DLD1 (cell line): ENCODE measurements around the gene AFF2.
"Not testable (repeated sequence)": the region's sequence is repeated elsewhere in the genome, so short reads cannot be mapped to it uniquely, and the experiment has no call there.

Experiments used
- in situ Hi-C: cut with HindIII; loops from 2 replicates; pipeline ENCODE4 v1.10.0; 2017; ENCODE audit warnings: low sequenced_read_pairs

The AFF2 gene

DNA sequence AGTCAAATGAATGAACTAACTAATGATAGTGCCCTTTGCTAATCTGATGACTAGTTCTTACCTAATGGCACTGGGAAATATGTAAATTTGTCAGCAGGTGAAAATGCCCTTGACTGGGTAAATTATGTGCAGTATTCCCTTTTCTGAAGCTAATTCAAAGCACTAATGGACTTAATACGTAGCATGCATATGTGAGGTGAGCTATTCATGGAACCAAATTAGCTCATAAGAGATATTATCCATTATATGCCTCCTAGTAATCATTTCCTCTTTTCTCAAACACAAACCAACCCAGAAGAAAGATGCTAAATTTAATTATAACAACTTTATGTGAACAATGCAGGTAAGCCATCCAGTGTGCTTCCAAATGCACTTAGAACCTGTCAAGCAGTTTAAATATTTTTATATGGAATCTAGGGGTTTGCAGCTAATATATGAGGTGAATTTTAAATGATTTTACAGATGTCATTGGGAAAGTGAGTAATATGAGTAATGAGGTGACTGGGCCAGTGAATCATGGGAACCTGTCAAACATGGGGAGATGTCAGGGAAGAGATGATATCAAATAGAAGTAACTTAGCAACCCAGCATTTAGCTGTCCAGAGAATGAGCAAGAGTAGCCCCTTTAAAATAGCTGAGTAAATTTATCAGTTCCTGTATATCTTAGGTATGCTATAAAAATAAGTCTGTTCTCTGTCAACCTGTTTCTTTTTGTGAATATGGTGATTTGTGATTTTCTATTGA lies 315.0 kb downstream of the AFF2 start:
- in situ Hi-C loops: no loop called here

DNA sequence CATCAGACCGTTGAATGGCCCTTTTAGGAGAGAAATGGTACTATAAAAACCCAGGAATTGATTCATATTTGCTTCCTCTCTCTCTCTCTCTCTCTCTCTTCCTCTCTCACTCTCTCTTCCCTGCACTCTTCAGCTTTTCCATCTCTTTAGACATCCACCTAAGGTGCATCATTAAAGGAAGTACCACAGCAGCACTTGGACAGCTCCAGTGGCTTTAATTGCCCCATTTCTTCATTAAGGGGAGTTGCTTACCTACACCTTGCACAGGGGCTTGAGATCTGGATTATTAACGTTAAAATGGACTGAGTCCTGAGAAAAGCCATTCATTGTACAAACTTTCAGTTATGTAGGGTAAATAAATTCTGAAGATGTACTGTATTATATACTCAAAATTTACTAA lies 323.6 kb downstream of the AFF2 start:
- in situ Hi-C loops: no loop called here

DNA sequence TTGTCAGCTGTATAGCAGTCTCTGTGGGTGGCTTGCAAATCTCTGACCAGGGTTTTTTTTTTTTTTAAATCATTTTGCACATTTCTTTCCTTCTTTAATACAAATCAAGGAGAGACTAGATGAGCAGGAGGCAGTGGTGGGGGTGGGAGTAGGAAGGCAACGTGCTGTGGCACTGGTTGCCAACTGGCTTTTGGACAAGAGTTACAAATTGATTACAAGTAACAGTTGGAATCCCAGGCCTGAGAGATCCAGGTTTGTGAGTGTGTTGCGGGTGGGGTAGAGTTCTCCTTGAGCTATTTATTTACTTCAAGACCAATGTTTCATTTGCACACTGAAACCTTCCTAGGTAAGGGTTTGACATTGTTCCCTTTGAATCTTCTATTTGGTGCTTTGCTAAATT lies 325.3 kb downstream of the AFF2 start:
- in situ Hi-C loops: no loop called here

DNA sequence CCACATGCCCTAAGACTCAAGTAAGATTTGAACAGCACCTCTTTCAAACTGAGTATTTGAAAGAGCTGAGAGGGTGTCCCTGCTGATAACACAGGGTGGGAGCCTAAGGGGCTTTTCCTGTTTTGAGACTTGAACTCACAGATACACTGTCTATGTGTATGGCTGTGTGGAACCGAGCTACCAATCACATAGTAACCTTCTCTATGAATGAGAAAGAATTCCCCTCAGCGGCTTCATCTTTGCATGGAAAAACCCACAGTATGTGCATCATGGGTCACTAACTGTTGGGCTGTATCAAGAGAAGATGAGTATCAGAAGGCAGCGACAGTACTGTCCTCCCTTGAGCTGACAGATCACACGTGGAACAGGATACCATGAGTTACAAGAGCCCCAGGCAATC lies 336.3 kb downstream of the AFF2 start:
- in situ Hi-C loops: no loop called here

DNA sequence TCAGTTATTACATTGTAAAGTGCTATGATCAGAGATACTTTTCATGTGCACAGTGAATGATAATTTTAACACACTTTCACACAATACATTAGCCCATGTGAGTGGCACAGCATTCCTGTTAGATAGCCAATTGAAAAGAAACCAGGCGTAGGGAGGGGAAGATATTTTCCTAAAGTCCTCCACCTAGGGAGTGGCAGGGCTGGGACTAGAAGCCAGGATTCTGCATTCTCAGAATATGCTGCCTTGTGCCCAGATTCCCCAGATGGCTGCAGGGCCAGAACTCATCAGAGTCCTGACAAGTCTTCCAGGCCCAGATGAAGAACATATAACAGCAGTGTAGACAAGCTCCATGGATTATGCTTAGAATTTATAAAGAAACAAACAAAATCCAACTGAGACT lies 350.2 kb downstream of the AFF2 start:
- in situ Hi-C loops: no loop called here

DNA sequence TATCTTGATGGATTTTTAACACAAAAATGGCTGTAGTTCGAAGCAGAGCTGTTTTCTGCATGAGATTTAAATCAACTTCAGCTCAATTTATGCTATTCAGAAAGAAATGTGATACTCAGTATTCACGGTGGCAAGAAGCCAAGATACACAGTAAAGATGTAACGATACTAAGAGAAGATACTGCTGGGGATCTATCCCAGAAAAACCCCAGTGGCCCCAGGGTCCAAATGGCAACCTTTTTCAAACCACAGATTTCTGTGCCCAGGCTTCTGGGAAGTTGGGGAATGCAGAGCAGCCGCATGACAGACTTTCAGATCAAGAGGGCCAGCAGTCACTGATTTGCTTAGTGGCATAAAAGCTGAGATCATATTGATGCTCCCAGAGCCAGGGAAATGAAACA lies 353.9 kb downstream of the AFF2 start:
- in situ Hi-C loops: no loop called here

DNA sequence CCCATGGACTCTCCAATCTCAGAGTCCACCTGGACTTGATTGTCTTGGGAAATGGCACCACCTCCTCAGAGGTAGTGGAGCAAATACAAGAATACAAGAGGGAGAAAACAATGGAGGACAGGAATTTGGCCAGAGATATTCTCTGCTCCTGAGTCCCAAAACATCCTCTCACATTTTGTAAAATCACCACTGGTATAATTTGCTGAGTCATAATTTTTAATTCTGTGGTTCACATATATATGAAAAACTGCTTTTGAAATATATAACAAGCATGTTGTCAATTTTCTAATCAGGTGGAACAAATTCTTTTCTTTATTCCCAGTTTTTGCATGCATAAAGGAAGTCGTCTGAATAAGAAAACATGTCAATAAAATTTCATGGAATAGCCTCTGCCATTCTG lies 356.1 kb downstream of the AFF2 start:
- in situ Hi-C loops: no loop called here

DNA sequence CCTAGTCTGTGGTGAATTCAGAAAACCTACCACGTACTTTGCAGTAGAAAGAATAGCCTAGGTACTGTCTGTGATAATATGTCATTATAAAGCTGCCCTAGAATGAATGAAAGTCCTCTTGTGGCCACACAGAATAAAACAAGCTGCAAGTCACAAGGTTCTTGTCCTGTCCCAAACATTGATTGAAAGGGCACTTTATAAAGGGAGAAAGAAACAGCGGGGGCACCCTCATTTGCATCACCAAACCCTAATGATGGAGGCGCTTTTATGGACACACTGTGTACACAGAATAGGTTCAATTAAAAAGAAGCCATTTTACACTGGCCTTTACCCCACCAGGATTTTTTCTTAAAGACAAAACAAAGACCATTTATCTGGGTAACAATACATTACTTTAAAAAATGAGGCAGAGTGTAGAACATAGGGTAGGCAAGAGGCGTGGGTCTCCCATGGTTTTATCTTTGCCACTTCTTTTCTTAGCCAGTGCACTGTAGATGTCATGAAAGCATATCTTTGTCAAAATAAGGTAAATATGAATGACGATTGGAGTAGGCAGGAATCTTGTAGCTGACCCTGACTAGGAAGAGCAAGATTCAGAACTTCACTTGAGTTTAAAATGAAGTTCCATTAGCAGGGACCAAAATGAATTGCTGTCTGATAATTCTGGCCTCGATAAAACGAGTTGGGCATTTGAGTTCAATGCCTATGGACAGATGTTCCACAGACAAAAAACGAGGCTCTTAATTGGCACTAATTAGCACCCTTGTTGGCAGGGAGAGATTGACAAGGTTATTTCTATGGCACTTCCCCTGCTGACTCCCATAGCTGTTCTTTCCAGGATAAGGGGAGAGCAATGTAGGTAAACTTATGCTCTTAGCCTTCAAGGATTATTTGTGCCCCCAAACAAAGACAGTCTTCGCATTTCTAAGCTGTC lies 365.1 kb downstream of the AFF2 start:
- in situ Hi-C loops: no loop called here

DNA sequence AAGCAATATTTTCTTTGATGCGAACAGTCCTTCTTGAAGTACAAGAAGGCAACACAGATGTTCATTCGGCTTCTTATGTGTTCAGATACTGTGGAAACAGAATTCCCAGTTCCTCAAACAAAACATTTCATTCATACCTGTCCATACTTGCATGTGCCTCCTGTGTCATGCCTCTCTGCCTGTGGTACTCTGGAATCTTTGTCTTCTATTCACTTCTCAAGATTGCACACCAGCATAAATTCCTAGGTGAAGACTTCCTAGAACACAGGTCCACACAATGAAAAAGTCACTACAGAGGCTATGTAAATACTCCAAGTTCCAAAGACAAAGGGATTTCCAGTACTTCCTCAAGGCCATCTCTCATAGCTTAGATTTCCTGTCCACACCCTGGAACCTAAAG lies 367.2 kb downstream of the AFF2 start:
- in situ Hi-C loops: no loop called here

DNA sequence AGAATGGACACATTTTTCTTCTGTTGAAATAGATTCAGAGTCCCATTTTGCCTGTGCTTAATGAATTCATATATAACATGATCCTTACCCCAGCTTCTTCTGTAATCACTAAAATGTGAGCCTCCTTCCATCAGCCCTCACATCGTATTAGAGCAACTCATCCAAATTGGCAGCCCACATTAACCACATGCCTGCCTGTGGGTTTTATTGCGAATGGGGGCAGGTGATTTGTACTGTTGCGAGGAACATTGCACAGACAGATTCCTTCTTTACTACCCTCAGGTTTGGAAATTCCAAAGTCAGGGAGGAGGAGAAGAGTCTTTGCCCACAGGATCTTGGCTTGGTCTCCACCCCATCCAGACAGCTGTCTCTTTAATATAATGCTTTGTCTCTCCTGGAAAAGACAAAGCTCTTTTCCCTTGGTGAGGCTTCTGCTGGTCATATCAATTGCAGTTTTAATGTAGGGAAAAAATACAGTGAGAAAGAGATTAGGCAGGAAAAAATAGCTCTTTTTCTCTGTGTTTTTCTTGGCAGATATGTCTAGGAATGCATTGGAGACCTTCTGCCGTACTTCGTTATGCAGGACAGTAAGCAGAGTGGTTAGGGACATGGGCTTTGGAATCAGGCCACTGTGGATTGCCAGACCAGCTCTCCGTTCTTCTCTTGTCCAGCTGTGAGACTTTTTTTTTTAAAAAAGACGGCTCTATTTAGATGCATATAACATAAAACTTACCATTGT lies 371.2 kb downstream of the AFF2 start:
- in situ Hi-C loops: no loop called here

DNA sequence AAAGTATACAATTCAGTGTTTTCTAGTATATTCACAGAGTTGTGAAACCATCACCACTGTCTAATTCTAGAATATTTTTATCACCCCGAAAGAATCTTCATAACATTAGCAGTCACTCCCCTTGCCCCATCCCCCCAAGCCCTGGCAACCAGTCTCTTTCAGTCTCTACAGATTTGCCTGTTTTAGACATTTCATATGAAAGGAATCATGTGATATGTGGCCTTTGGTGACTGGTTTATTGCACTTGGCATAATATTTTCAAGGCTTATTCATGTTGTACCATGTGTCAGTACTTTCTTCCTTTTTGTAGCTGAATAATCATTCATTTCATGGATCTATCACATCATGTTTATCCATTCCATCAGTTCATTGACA lies 371.7 kb downstream of the AFF2 start:
- in situ Hi-C loops: no loop called here

DNA sequence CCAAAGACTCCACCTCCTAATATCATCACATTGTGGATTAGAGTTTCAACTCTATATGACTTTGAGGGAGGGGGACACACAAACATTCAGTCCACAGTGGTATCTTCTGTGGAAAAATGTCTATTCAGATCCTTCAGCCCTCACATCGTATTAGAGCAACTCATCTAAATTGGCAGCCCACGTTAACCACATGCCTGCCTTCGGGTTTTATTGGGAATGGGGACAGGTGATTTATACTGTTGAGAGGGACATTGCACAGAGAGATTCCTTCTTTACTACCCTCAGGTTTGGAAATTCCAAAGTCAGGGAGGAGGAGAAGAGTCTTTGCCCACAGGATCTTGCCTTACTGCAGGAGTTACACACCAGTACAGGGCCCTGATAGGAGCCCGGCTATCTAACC lies 372.5 kb downstream of the AFF2 start:
- in situ Hi-C loops: no loop called here

DNA sequence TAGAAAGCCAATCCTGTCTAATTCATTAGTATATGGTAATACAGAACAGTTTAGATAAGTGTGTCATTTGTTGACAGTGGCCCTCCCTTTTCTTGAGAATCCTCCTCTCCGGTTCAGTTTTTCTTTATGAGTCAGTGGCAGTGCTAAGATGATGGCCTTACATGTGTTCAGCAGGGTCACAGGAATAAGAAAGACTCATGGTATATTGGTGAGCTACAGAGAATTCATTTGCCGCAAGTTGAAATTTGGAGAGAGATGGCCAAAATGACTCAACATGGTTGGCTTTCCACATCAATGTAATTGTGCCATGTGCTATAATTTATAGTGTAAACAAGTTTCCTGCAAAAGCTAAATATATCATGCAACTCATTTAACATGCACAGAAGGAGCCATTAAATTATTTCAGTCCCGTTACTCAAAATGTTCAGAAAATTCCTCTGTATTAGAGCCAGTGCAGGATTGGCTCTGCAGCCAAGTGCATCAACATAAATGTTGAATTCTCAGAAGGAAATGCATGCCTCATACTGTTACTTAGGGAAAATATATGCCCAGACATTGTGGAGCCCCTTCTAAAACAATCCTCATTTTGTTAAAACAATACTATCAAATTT lies 374.3 kb downstream of the AFF2 start:
- in situ Hi-C loops: no loop called here

DNA sequence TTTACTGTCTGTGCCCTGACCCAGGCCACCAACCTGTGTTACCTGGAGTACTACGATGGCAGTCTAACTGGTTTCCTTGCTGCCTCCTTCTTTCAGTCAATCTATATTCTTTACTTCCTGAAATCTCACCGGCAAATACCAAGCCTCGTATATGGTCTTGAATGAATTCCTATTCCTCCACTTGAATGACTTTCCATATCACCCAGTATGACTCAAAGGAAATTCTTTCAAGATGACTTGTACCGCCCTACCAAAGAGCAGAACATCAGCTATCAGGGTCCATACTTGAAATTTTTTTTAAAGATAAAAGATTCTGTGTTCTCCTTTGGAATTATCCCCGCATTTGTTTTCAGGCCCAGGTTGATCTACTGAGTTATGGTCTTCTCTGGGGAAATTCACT lies 378.0 kb downstream of the AFF2 start:
- in situ Hi-C loops: no loop called here

DNA sequence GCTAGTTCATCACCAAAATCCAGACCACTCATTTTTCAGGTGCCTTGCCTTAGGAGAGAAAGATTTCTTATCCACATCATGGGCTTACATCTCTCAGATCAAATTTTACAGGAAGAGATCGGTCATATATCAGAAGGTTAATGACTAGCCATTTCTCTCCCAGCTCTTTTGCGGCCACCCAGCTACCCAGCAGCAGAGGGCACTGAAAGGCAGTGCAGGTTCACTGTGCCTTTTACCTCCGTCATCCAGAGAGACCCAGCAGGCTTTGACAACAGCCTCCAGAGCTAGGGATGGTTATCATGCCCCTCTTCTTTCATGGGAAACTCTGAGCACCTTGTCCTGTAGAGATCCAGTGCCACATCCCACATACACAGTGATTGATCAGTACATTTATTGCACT lies 384.8 kb downstream of the AFF2 start:
- in situ Hi-C loops: no loop called here

DNA sequence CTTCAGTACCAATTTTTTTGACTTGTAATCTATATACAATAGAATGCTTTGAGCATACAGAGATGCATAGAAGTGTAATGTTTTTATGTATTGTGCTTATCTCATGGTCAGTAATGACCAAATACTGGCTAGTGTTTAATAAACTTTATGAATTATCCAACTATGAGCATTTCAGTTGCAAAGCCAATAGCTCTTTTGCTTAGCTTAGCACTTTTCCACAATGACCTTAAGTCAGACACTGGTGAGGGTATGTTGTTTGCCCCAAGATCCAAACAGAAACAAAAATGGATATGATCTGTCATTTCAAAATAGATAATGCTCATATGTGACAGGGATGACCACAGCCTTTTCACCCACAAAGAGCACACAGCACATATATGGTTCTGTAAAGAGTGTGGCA lies 393.0 kb downstream of the AFF2 start:
- in situ Hi-C loops: no loop called here

DNA sequence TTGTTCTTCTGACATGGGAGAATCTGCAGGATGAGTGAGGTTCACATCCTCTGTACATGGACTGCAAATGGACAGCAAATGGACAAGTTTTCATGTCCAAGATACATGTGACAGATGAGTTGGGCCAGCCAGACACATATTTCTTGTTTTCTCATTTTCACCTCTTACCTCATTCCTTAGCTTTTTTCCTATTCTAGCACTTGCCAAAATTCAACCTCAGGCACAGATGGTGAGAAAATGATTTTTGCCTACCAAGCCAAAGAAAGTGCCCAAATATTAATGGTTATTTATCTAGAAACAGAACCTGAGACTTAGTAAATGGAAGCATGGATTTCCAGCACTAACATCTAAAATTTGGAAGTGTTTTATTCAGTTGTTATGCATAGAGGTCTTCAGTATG lies 402.2 kb downstream of the AFF2 start:
- in situ Hi-C loops: no loop called here

DNA sequence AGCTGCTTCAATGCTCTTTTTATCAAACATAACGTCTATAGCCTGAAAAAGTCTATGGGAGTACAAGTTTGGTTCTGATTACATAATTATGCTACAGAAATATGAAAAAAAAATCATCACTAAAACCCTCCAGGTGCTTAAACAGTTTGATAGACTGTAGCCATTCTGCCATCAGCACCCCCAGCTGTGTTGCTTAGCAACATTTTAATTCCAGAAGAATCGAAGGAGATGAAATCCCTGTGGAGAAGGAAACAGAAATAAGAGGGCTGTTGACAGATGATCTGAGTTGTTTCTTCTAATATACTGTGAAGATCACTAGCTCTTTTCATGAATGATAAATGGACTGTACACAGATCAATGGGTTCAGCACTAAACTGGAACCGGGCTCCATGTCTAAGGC lies 402.8 kb downstream of the AFF2 start:
- in situ Hi-C loops: no loop called here

DNA sequence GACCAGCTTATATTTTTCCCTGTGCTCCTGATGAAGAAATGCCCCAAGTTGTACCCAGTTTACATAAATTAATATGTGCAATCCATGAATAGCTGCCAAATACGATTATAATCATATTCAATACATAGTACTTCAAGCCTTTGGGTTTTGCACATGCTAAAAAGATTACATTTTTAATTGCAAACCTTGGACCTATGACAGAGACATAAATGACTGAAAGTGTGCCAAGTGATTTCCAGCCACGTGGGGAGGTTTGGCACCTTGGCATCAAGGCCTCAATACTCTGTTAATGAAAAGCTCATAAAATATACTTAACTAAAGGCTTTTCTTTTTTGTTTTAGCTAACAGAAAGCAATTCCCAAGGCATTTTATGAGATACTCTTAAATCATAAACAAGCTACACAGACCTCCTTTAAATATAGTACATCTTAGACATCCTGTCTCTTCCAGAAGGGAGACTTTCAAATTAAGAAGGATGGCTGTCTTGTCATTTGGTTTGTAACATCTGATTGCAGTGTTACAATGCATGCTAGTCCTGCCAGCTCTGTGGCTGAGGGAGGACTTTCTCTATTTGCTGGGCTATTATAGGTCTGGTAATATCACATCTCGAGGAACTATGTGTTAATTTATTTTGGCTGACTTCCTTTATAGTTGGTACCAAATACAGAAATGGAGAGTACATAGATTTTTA lies 404.1 kb downstream of the AFF2 start:
- in situ Hi-C loops: no loop called here

DNA sequence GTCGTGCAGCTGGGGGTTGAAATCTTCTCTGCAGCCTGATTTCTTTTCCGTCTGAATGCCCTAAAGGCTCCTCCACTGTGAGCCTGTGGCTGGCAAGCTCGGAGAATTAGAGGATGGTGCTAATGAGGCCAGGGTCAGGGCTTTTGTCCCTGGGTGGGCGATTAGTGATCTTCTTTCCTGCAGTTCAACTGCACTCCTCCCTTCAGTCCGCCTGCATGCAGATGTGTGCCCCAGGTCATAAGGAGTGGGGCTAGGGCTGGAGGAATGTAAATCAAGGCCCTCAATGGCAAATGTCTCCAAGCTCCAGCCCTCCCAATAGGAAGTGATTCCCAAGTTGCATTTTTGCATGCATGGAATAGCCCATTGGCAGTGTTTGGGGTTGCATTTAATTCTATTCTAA lies 405.0 kb downstream of the AFF2 start:
- in situ Hi-C loops: no loop called here

DNA sequence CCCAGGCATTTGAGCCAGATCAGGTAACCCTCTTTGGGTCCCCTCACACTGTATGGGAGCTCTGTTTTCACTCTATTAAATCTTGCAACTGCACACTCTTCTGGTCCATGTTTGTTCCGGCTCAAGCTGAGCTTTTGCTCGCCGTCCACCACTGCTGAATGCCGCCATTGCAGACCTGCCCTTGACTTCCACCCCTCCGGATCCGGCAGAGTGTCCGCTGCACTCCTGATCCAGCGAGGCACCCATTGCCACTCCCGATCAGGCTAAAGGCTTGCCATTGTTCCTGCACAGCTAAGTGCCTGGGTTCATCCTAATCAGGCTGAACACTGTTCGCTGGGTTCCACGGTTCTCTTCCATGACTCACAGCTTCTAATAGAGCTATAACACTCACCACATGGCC lies 406.2 kb downstream of the AFF2 start:
- in situ Hi-C loops: not testable (repeated sequence)
